GM12878 (cell line): ENCODE data around the gene CALY. TPM values are rescaled to one million over a fixed set of nuclear protein-coding genes. Genes with fewer than 3 reads are reported as not detected.

ENCODE experiments used
- ATAC-seq: fragments of 200-7000 bp; cut with Tn5 transposase; 3 replicates; pipeline ENCODE4 v1.9.1; 2020; ENCODE audit warnings: mild to moderate bottlenecking, moderate library complexity
- BruUV-seq: library from RNA; stranded (reverse); fragments of 400-500 nt; replicated peaks from 2 replicates; lab custom pipeline; 2021; lab: Mats Ljungman, UMichigan
- CTCF ChIA-PET: fragments of 300-600 bp; sonication (Branson Sonifier 250); formaldehyde crosslinking; extraction: SDS; loops from one replicate; lab custom pipeline; 2021; ENCODE audit warnings: inconsistent platforms; lab: Yijun Ruan, JAX
- POLR2A ChIA-PET: fragments of 350-600 bp; formaldehyde crosslinking; extraction: SDS; loops from one replicate; lab custom pipeline; 2021; ENCODE audit warnings: inconsistent platforms; lab: Charles Lee
- RAD21 ChIA-PET: fragments of 300-600 bp; sonication (Branson Sonifier 250); formaldehyde crosslinking; loops from one replicate; lab custom pipeline; 2023; ENCODE audit warnings: antibody characterized with exemption; ENCODE audit not compliant: unreplicated experiment; lab: Charles Lee
- SMC1A ChIA-PET: fragments of 300-600 bp; sonication (Branson Sonifier 250); formaldehyde crosslinking; loops from one replicate; lab custom pipeline; 2023; ENCODE audit not compliant: unreplicated experiment, uncharacterized antibody; lab: Charles Lee
- DNase-seq: peaks from one replicate; pipeline ENCODE4 v3.0.0-alpha.2; 2011; ENCODE audit warnings: low read depth, low spot score
- FAIRE-seq: peaks from 3 replicates; lab custom pipeline; 2011; peaks lifted over from hg19 to GRCh38; lab: Jason Lieb, UNC
- H2AFZ ChIP-seq: 2 replicates; pipeline ENCODE4 v1.6.0; 2011; ENCODE audit warnings: low read depth, low read length, control low read depth; ENCODE audit not compliant: control insufficient read depth
- H3K27ac ChIP-seq: 2 replicates; pipeline ENCODE4 v1.5.1; 2011; ENCODE audit warnings: control low read depth; ENCODE audit not compliant: control insufficient read depth, insufficient read depth
- H3K27me3 ChIP-seq, 2 experiments: replicated peaks in 1 of 2; 2 replicates each; pipeline versions ENCODE4 v1.6.0 to v1.6.1; 2011; ENCODE audit warnings: low read length in 1 of 2; ENCODE audit not compliant: control insufficient read depth in 2 of 2, insufficient read depth in 2 of 2
- H3K36me3 ChIP-seq, 2 experiments: 2 replicates each; pipeline ENCODE4 v1.5.1; 2011; ENCODE audit warnings: low read length in 1 of 2; ENCODE audit not compliant: control insufficient read depth in 2 of 2, insufficient read depth in 2 of 2
- H3K4me1 ChIP-seq: 2 replicates; pipeline ENCODE4 v1.6.1; 2011; ENCODE audit warnings: mild to moderate bottlenecking, low read length, moderate library complexity, mixed read lengths; ENCODE audit not compliant: control insufficient read depth, insufficient read depth
- H3K4me2 ChIP-seq: 2 replicates; pipeline ENCODE4 v1.6.0; 2011; ENCODE audit warnings: control low read depth; ENCODE audit not compliant: control insufficient read depth, insufficient read depth
- H3K4me3 ChIP-seq: fragments of 200-600 bp; sonication (generic); 2 replicates; pipeline ENCODE4 v1.5.1; 2016
- H3K79me2 ChIP-seq: 2 replicates; pipeline ENCODE4 v1.6.0; 2011; ENCODE audit warnings: low read length; ENCODE audit not compliant: control insufficient read depth, insufficient read depth
- H3K9ac ChIP-seq: 2 replicates; pipeline ENCODE4 v1.8.0; 2011; ENCODE audit warnings: low read length, control low read depth, mixed read lengths; ENCODE audit not compliant: control insufficient read depth, insufficient read depth
- H3K9me3 ChIP-seq: replicated peaks from 3 replicates; pipeline ENCODE4 v1.5.1; 2011; ENCODE audit warnings: mild to moderate bottlenecking, low read length; ENCODE audit not compliant: control insufficient read depth, insufficient read depth
- H4K20me1 ChIP-seq: 2 replicates; pipeline ENCODE4 v1.6.0; 2011; ENCODE audit not compliant: control insufficient read depth, insufficient read depth
- BCL3 ChIP-seq: IDR thresholded peaks from 2 replicates; pipeline ENCODE4 v1.6.1; 2011; ENCODE audit warnings: borderline replicate concordance, low read depth, mild to moderate bottlenecking, moderate library complexity, low read length; ENCODE audit not compliant: insufficient read depth, poor library complexity, severe bottlenecking
- HSF1 ChIP-seq: fragments of 150-350 bp; IDR thresholded peaks from 2 replicates; pipeline ENCODE4 v1.6.1; 2014; ENCODE audit warnings: mild to moderate bottlenecking, low read depth, low read length
- IKZF1 ChIP-seq: fragments of 450-650 bp; conservative IDR thresholded peaks from 2 replicates; pipeline ENCODE4 v1.6.1; 2017; ENCODE audit warnings: antibody characterized with exemption, mild to moderate bottlenecking
- MTA3 ChIP-seq: IDR thresholded peaks from 2 replicates; pipeline ENCODE4 v1.6.1; 2012; ENCODE audit warnings: low read length, inconsistent platforms, borderline replicate concordance
- POLR2A ChIP-seq: IDR thresholded peaks from 2 replicates; pipeline ENCODE4 v1.6.1; 2011; ENCODE audit warnings: low read depth, mild to moderate bottlenecking, low read length
- RFX5 ChIP-seq: IDR thresholded peaks from 2 replicates; pipeline ENCODE4 v1.6.1; 2011; ENCODE audit warnings: low read depth, low read length, improper control_type of control experiment
- TARDBP ChIP-seq: IDR thresholded peaks from 2 replicates; pipeline ENCODE4 v1.6.1; 2016; ENCODE audit warnings: borderline replicate concordance
- WRNIP1 ChIP-seq: IDR thresholded peaks from 2 replicates; pipeline ENCODE4 v1.6.1; 2011; ENCODE audit warnings: low read depth, low read length, improper control_type of control experiment, borderline replicate concordance
- ZNF622 ChIP-seq: fragments of 450-650 bp; IDR thresholded peaks from 2 replicates; pipeline ENCODE4 v1.6.1; 2017; ENCODE audit warnings: mild to moderate bottlenecking, inconsistent platforms
- WGBS: methylation state at CpG from one replicate; pipeline ENCODE4 v1.1.6; 2016; ENCODE audit warnings: low lambda C conversion rate; ENCODE audit not compliant: insufficient replicate concordance, insufficient coverage; ENCODE audit errors: missing lambda C conversion rate; 5-methylcytosine and 5-hydroxymethylcytosine counted together
- in situ Hi-C: fragments of 300-500 bp; cut with MboI; formaldehyde crosslinking; loops from 9 replicates; pipeline ENCODE4 v1.14.3; 2018; ENCODE audit warnings: mixed read lengths
- intact Hi-C: fragments of 100-400 bp; cut with micrococcal nuclease; formaldehyde crosslinking; loops from one replicate; pipeline ENCODE4 v1.14.2; 2022; ENCODE audit not compliant: unreplicated experiment
- polyA plus RNA-seq, 11 experiments: library from polyadenylated mRNA; depleted of rRNA in 4 of 11; unstranded in 6 of 11; stranded (reverse) in 5 of 11; fragments of >200 nt; fragmentation: Nextera tagmentation in 4 of 11; fragmentation: Illumina TruSeq in 1 of 11; extraction: Ambion mirVana in 4 of 11; extraction: Trizol in 1 of 11; gene quantifications; 1 replicate in 1 of 11; 2 replicates in 10 of 11; pipeline versions ENCODE4 v1.2.1 to v1.2.3, GENCODE V29; 2011 to 2016; ENCODE audit warnings: inconsistent platforms in 2 of 11, missing spikeins in 2 of 11, low read depth in 1 of 11
- total RNA-seq, 4 experiments: library from RNA; depleted of rRNA in 3 of 4; stranded (reverse); fragments of >200 nt in 3 of 4; fragmentation: Illumina TruSeq in 1 of 4; extraction: Trizol in 1 of 4; gene quantifications; 2 replicates each; pipeline versions ENCODE4 v1.2.1 to v1.2.3, GENCODE V29; 2013 to 2021

CALY gene
- total and polyA plus RNA-seq, 10 of the 15 experiments (the other 5 are each of a cell fraction or from before 2014, with no cell fraction given): 0.07 TPM; not detected in 9

GRCh38 chr10:133349577-133350011, 12.9 kb upstream of the CALY start:
- no peak for DNase-seq
- Histone ChIP-seq H3K4me3 (no peak overlapping the region), H3K4me1 (no peaks in the 10 kb centered on the region), H3K79me2 (no peaks in the 10 kb centered on the region), H3K27ac (no peak overlapping the region), H3K9me3 (no peaks in the 10 kb centered on the region), H3K36me3 (no peaks in the 10 kb centered on the region), H3K4me2 (no peak overlapping the region), H4K20me1 (no peaks in the 10 kb centered on the region), H2AFZ (no peak overlapping the region), H3K27me3 (no peaks in the 10 kb centered on the region; a peak in 1 of 4 replicates), H3K9ac (no peak overlapping the region)
- no peak for FAIRE-seq
- BruUV-seq: no TSS peak
- POLR2A ChIA-PET: no interaction called here
- 40% methylated on average over 9 of the region's 9 CpGs for WGBS
- CTCF ChIA-PET: no interaction called here
- intact Hi-C loops: no loop called here
- in situ Hi-C loops: no loop called here
- SMC1A ChIA-PET: no interaction called here
- ATAC-seq: no peak
- TF ChIP-seq POLR2A (peak; percentile 26; the same call in 1 of the 2 replicates), MTA3 (no peak)
- RAD21 ChIA-PET: no interaction called here

- H3K79me2 ChIP-seq: no peaks in the 10 kb centered on the region
- ATAC-seq: no peak
- CTCF ChIA-PET: no interaction called here
- H4K20me1 ChIP-seq: no peaks in the 10 kb centered on the region
- H3K4me2 ChIP-seq: no peak overlapping the region
- DNase-seq: no peak
- no peaks in the 10 kb centered on the region for H3K9me3 ChIP-seq
- POLR2A ChIA-PET: no interaction called here
- no peaks in the 10 kb centered on the region; a peak in 1 of 4 replicates for H3K27me3 ChIP-seq
- no peak overlapping the region for H3K9ac ChIP-seq
- TF ChIP-seq TARDBP (peak; percentile 64), HSF1 (no peak), IKZF1 (no peak), ZNF622 (no peak), WRNIP1 (no peak), RFX5 (no peak), POLR2A (peak; percentile 66), BCL3 (peak; percentile 8)
- H3K36me3 ChIP-seq: no peaks in the 10 kb centered on the region
- intact Hi-C loops: no loop called here
- no peaks in the 10 kb centered on the region for H3K4me1 ChIP-seq
- RAD21 ChIA-PET: no interaction called here
- BruUV-seq: no TSS peak
- SMC1A ChIA-PET: no interaction called here
- in situ Hi-C loops: no loop called here
- no peak overlapping the region for H2AFZ ChIP-seq
- H3K27ac ChIP-seq: no peak overlapping the region
- H3K4me3 ChIP-seq: no peak overlapping the region
- no peak for FAIRE-seq
- WGBS: 81% methylated on average over 8 of the region's 8 CpGs
Measured at GRCh38 chr10:133349160-133349568, 12.5 kb upstream of the CALY start.
